DMS 273 (cell line): ENCODE results near the gene PRLR.
"Not testable (repeated sequence)": the region's sequence is repeated elsewhere in the genome, so short reads cannot be mapped to it uniquely, and the experiment has no call there.

Experiments used
- DNase-seq: peaks from one replicate; lab custom pipeline; 2025; ENCODE audit not compliant: unreplicated experiment; lab: John Stamatoyannopoulos, UW

PRLR gene

GRCh38 chr5:35198075-35198474 is 32.2 kb downstream of the PRLR start:
- peak; percentile 18 for DNase-seq

GRCh38 chr5:35197351-35197750 is 32.9 kb downstream of the PRLR start:
- no peak for DNase-seq

GRCh38 chr5:35195472-35195852 is 34.8 kb downstream of the PRLR start:
- no peak for DNase-seq

- DNase-seq: no peak
Measured at GRCh38 chr5:35194635-35195471, 35.4 kb downstream of the PRLR start.

- no peak for DNase-seq
Measured at GRCh38 chr5:35192506-35192905, 37.8 kb downstream of the PRLR start.

GRCh38 chr5:35189801-35190200 is 40.5 kb downstream of the PRLR start:
- not testable (repeated sequence) for DNase-seq

GRCh38 chr5:35188031-35188457 is 42.2 kb downstream of the PRLR start:
- DNase-seq: no peak

- not testable (repeated sequence) for DNase-seq
Measured at GRCh38 chr5:35187621-35188020, 42.7 kb downstream of the PRLR start.

GRCh38 chr5:35186749-35187148 is 43.5 kb downstream of the PRLR start:
- DNase-seq: no peak

- DNase-seq: no peak
Measured at GRCh38 chr5:35185518-35185917, 44.8 kb downstream of the PRLR start.

GRCh38 chr5:35183556-35183955 is 46.7 kb downstream of the PRLR start:
- no peak for DNase-seq

- peak; percentile 52 for DNase-seq
Measured at GRCh38 chr5:35182910-35183535, 47.3 kb downstream of the PRLR start.

GRCh38 chr5:35182486-35182885 is 47.8 kb downstream of the PRLR start:
- DNase-seq: no peak

GRCh38 chr5:35180046-35180445 is 50.2 kb downstream of the PRLR start:
- DNase-seq: no peak

GRCh38 chr5:35177783-35178182 is 52.5 kb downstream of the PRLR start:
- DNase-seq: no peak

- no peak for DNase-seq
Measured at GRCh38 chr5:35172533-35172932, 57.8 kb downstream of the PRLR start.

GRCh38 chr5:35171991-35172390 is 58.3 kb downstream of the PRLR start:
- no peak for DNase-seq

GRCh38 chr5:35171078-35171477 is 59.2 kb downstream of the PRLR start:
- DNase-seq: no peak

- DNase-seq: no peak
Measured at GRCh38 chr5:35166043-35166442, 64.2 kb downstream of the PRLR start.

GRCh38 chr5:35164860-35165542 is 65.3 kb downstream of the PRLR start:
- no peak for DNase-seq

- no peak for DNase-seq
Measured at GRCh38 chr5:35163710-35164033, 66.6 kb downstream of the PRLR start.
